ENCODE results near the gene CSH1.
"Not testable (repeated sequence)": the region's sequence is repeated elsewhere in the genome, so short reads cannot be mapped to it uniquely, and the experiment has no call there.

CSH1 gene

DNA sequence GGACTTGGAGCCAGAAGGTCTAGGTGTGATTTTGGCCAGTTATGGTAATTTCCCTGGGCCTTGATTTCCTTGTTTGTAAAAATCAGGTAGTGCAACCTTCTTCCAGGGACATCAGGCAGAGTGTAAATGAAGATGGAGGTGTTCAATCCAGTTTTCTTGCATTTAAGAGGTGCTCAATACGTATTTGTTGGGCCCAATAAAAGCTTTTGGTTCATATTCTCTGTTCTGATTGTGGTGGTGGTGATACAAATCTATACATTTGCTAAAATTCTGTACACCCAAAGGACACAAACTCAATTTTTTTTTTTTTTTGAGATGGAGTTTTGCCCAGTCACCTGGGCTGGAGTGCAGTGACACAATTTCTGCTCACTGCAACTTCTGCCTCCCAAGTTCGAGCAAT, 29.8 kb upstream of the CSH1 start:
- DNase-seq: no peak
- Histone ChIP-seq H3K79me1 (ENCODE audit: low read length) (no peaks in the 10 kb centered on the region), H3K4ac (ENCODE audit: low read depth, low read length) (no peak overlapping the region), H3K56ac (ENCODE audit: low read length) (no peak overlapping the region), H3K9ac (ENCODE audit: low read length) (no peak overlapping the region), H3K27me3 (ENCODE audit: insufficient read depth, low read length, poor library complexity) (no peaks in the 10 kb centered on the region), H2BK5ac (ENCODE audit: low read length) (no peak overlapping the region), H4K5ac (ENCODE audit: low read length) (no peak overlapping the region), H3K36me3 (ENCODE audit: control insufficient read depth, insufficient read depth, low read length) (no peaks in the 10 kb centered on the region), H4K8ac (ENCODE audit: low read depth, low read length) (no peak overlapping the region), H3K27ac (ENCODE audit: low read depth, low read length) (no peak overlapping the region), H2BK120ac (ENCODE audit: low read depth, low read length) (no peak overlapping the region), H3K4me2 (ENCODE audit: low read length) (no peak overlapping the region), H3K18ac (ENCODE audit: low read length) (no peak overlapping the region), H3K23ac (ENCODE audit: low read length) (no peak overlapping the region), H3K79me2 (ENCODE audit: control insufficient read depth, insufficient read depth, low read length) (no peaks in the 10 kb centered on the region), H2BK15ac (replicated peaks; ENCODE audit: low read depth) (no peak overlapping the region), H2AK5ac (ENCODE audit: low read length) (no peak overlapping the region), H3K4me1 (ENCODE audit: control insufficient read depth, low read depth, low read length) (no peaks in the 10 kb centered on the region), H3K4me3 (ENCODE audit: low read length) (no peak overlapping the region)
- WGBS (ENCODE audit: extremely low coverage, insufficient coverage, low lambda C conversion rate): no CpG with 5 or more reads among the region's 2 CpGs

GRCh38 chr17:63925615-63926014, 29.2 kb upstream of the CSH1 start:
- no peak overlapping the region for H3K18ac ChIP-seq (ENCODE audit: low read length)
- no peaks in the 10 kb centered on the region for H3K27me3 ChIP-seq (ENCODE audit: insufficient read depth, low read length, poor library complexity)
- no peak overlapping the region for H3K4me3 ChIP-seq (ENCODE audit: low read length)
- H3K4me2 ChIP-seq (ENCODE audit: low read length): no peak overlapping the region
- H3K79me1 ChIP-seq (ENCODE audit: low read length): no peaks in the 10 kb centered on the region
- H3K27ac ChIP-seq (ENCODE audit: low read depth, low read length): no peak overlapping the region
- H2BK120ac ChIP-seq (ENCODE audit: low read depth, low read length): no peak overlapping the region
- H3K36me3 ChIP-seq (ENCODE audit: control insufficient read depth, insufficient read depth, low read length): no peaks in the 10 kb centered on the region
- H3K9ac ChIP-seq (ENCODE audit: low read length): no peak overlapping the region
- H3K4ac ChIP-seq (ENCODE audit: low read depth, low read length): no peak overlapping the region
- no peak overlapping the region for H2BK15ac ChIP-seq (replicated peaks; ENCODE audit: low read depth)
- whole genome bisulfite sequencing (ENCODE audit: extremely low coverage, insufficient coverage, low lambda C conversion rate): no CpG with 5 or more reads among the region's 5 CpGs
- H3K23ac ChIP-seq (ENCODE audit: low read length): no peak overlapping the region
- H4K5ac ChIP-seq (ENCODE audit: low read length): no peak overlapping the region
- no peak overlapping the region for H2AK5ac ChIP-seq (ENCODE audit: low read length)
- H3K79me2 ChIP-seq (ENCODE audit: control insufficient read depth, insufficient read depth, low read length): no peaks in the 10 kb centered on the region
- no peak for DNase-seq
- no peak overlapping the region for H2BK5ac ChIP-seq (ENCODE audit: low read length)
- H4K8ac ChIP-seq (ENCODE audit: low read depth, low read length): no peak overlapping the region
- H3K4me1 ChIP-seq (ENCODE audit: control insufficient read depth, low read depth, low read length): no peaks in the 10 kb centered on the region
- no peak overlapping the region for H3K56ac ChIP-seq (ENCODE audit: low read length)

DNA sequence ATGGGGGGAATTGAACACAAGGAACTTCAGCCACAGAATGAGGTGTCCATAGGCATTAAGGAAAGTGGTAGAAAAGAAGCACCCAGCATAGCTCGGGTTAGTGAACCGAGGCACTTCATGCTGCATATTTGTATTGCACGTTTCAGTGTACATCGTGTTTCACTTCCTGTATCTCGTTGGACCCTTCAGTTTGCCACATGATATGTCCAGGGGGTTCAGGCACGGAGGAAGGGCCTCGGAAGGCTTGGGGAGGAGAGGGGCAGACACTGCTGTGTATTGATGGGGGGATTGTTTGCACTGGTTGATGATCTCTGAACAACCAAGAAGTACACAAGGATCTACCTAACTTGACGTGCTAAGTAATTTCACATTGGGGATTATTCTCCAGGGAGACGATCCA, 26.0 kb upstream of the CSH1 start:
- no CpG with 5 or more reads among the region's 9 CpGs for WGBS (ENCODE audit: extremely low coverage, insufficient coverage, low lambda C conversion rate)
- not testable (repeated sequence) for H3K23ac ChIP-seq (ENCODE audit: low read length); H3K9ac ChIP-seq (ENCODE audit: low read length); H2BK15ac ChIP-seq (replicated peaks; ENCODE audit: low read depth); H3K4me1 ChIP-seq (ENCODE audit: control insufficient read depth, low read depth, low read length); H3K4me3 ChIP-seq (ENCODE audit: low read length); H3K79me1 ChIP-seq (ENCODE audit: low read length); H4K8ac ChIP-seq (ENCODE audit: low read depth, low read length); H3K27me3 ChIP-seq (ENCODE audit: insufficient read depth, low read length, poor library complexity); H3K27ac ChIP-seq (ENCODE audit: low read depth, low read length); H2BK5ac ChIP-seq (ENCODE audit: low read length); H3K4me2 ChIP-seq (ENCODE audit: low read length); H2AK5ac ChIP-seq (ENCODE audit: low read length); H3K18ac ChIP-seq (ENCODE audit: low read length); H4K5ac ChIP-seq (ENCODE audit: low read length); DNase-seq; H2BK120ac ChIP-seq (ENCODE audit: low read depth, low read length); H3K79me2 ChIP-seq (ENCODE audit: control insufficient read depth, insufficient read depth, low read length); H3K36me3 ChIP-seq (ENCODE audit: control insufficient read depth, insufficient read depth, low read length); H3K56ac ChIP-seq (ENCODE audit: low read length); H3K4ac ChIP-seq (ENCODE audit: low read depth, low read length)

- H3K27me3 ChIP-seq (ENCODE audit: insufficient read depth, low read length, poor library complexity); H3K9ac ChIP-seq (ENCODE audit: low read length); H3K23ac ChIP-seq (ENCODE audit: low read length); H3K36me3 ChIP-seq (ENCODE audit: control insufficient read depth, insufficient read depth, low read length); H3K79me2 ChIP-seq (ENCODE audit: control insufficient read depth, insufficient read depth, low read length); H3K18ac ChIP-seq (ENCODE audit: low read length); H2BK5ac ChIP-seq (ENCODE audit: low read length); H3K56ac ChIP-seq (ENCODE audit: low read length); H3K4me1 ChIP-seq (ENCODE audit: control insufficient read depth, low read depth, low read length); H2BK15ac ChIP-seq (replicated peaks; ENCODE audit: low read depth); H3K4me2 ChIP-seq (ENCODE audit: low read length); H3K4ac ChIP-seq (ENCODE audit: low read depth, low read length); DNase-seq; H2AK5ac ChIP-seq (ENCODE audit: low read length); H3K27ac ChIP-seq (ENCODE audit: low read depth, low read length); H4K5ac ChIP-seq (ENCODE audit: low read length); H4K8ac ChIP-seq (ENCODE audit: low read depth, low read length); H3K79me1 ChIP-seq (ENCODE audit: low read length); H2BK120ac ChIP-seq (ENCODE audit: low read depth, low read length); H3K4me3 ChIP-seq (ENCODE audit: low read length): not testable (repeated sequence)
- no CpG with 5 or more reads among the region's 5 CpGs for WGBS (ENCODE audit: extremely low coverage, insufficient coverage, low lambda C conversion rate)
Observed at GRCh38 chr17:63920779-63921178, 24.4 kb upstream of the CSH1 start.

- not testable (repeated sequence) for H3K79me1 ChIP-seq (ENCODE audit: low read length); H3K9ac ChIP-seq (ENCODE audit: low read length); H4K8ac ChIP-seq (ENCODE audit: low read depth, low read length); H2AK5ac ChIP-seq (ENCODE audit: low read length); DNase-seq; H3K23ac ChIP-seq (ENCODE audit: low read length); H3K27me3 ChIP-seq (ENCODE audit: insufficient read depth, low read length, poor library complexity); H4K5ac ChIP-seq (ENCODE audit: low read length); H3K56ac ChIP-seq (ENCODE audit: low read length); H3K79me2 ChIP-seq (ENCODE audit: control insufficient read depth, insufficient read depth, low read length); H3K4me3 ChIP-seq (ENCODE audit: low read length); H3K27ac ChIP-seq (ENCODE audit: low read depth, low read length); H2BK5ac ChIP-seq (ENCODE audit: low read length); H2BK120ac ChIP-seq (ENCODE audit: low read depth, low read length); H3K36me3 ChIP-seq (ENCODE audit: control insufficient read depth, insufficient read depth, low read length); H2BK15ac ChIP-seq (replicated peaks; ENCODE audit: low read depth); H3K4ac ChIP-seq (ENCODE audit: low read depth, low read length); H3K18ac ChIP-seq (ENCODE audit: low read length); H3K4me2 ChIP-seq (ENCODE audit: low read length); H3K4me1 ChIP-seq (ENCODE audit: control insufficient read depth, low read depth, low read length)
- WGBS (ENCODE audit: extremely low coverage, insufficient coverage, low lambda C conversion rate): no CpG with 5 or more reads among the region's 6 CpGs
Observed at GRCh38 chr17:63920050-63920449, 23.7 kb upstream of the CSH1 start.

DNA sequence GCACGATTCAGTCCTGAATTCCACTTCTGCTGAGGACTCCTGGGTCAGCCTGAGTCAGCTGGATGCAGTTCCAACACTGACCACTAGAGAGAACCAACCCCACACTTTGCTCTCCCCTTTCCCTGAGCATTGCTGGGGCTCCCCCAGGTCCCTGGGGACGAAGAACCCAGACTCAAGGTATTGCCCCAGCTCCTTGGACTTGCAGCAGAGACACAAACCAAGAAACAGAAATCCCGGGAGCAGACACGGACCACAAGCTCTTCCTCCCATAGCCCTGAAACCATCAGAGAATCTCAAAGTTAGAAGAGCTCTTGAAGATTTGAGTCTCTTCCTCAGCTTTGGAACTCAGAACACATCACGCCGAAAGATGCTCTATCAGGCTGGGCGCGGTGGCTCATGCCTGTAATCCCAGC, 22.9 kb upstream of the CSH1 start:
- Histone ChIP-seq H3K79me1 (ENCODE audit: low read length) (no peaks in the 10 kb centered on the region), H2AK5ac (ENCODE audit: low read length) (no peak overlapping the region), H3K4me3 (ENCODE audit: low read length) (no peak overlapping the region), H3K36me3 (ENCODE audit: control insufficient read depth, insufficient read depth, low read length) (no peaks in the 10 kb centered on the region), H3K9ac (ENCODE audit: low read length) (no peak overlapping the region), H2BK120ac (ENCODE audit: low read depth, low read length) (no peak overlapping the region), H2BK15ac (replicated peaks; ENCODE audit: low read depth) (no peak overlapping the region), H3K4ac (ENCODE audit: low read depth, low read length) (no peak overlapping the region), H3K56ac (ENCODE audit: low read length) (no peak overlapping the region), H3K79me2 (ENCODE audit: control insufficient read depth, insufficient read depth, low read length) (no peaks in the 10 kb centered on the region), H2BK5ac (ENCODE audit: low read length) (no peak overlapping the region), H4K5ac (ENCODE audit: low read length) (no peak overlapping the region), H3K27me3 (ENCODE audit: insufficient read depth, low read length, poor library complexity) (no peaks in the 10 kb centered on the region), H3K4me1 (ENCODE audit: control insufficient read depth, low read depth, low read length) (no peaks in the 10 kb centered on the region), H3K18ac (ENCODE audit: low read length) (no peak overlapping the region), H3K4me2 (ENCODE audit: low read length) (no peak overlapping the region), H3K27ac (ENCODE audit: low read depth, low read length) (no peak overlapping the region), H4K8ac (ENCODE audit: low read depth, low read length) (no peak overlapping the region), H3K23ac (ENCODE audit: low read length) (no peak overlapping the region)
- peak; percentile 67 for DNase-seq
- no CpG with 5 or more reads among the region's 8 CpGs for WGBS (ENCODE audit: extremely low coverage, insufficient coverage, low lambda C conversion rate)
